ENCODE measurements around the gene PDSS2.
"Not testable (repeated sequence)": the region's sequence is repeated elsewhere in the genome, so short reads cannot be mapped to it uniquely, and the experiment has no call there.

Gene PDSS2

DNA sequence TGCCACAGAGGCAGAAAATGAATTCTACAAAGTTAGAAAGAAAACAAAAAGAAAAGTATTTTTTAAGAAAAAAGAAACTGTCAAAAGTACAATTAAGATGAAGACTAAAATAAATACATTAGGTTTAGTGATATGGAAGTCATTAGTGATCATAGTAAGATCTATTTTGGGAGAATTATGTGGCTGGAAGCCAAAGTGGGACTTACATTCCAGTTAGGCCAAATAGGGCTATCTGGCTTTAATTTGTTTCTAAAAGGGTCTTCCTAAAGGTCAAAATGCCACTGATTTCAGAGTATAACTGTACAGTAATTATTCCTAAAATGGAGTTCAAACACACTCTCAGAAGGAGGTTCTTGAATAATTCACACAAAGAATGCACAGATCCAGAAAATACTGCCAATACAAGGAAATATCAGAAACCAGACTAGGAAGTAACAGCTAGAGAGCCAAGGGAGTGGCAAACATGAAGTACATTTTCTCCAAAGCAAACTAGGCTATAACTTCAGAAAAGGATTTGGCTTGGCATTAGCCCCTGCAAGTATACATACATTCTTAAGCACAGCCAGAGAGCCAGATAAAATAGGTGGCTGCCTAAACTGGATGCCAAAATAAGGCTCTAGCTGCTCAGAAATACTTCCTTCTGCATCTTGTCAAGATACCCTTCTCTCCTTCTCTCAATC lies 45.3 kb downstream of the PDSS2 start:
- no peak for DNase-seq (ENCODE audit: low read depth)

DNA sequence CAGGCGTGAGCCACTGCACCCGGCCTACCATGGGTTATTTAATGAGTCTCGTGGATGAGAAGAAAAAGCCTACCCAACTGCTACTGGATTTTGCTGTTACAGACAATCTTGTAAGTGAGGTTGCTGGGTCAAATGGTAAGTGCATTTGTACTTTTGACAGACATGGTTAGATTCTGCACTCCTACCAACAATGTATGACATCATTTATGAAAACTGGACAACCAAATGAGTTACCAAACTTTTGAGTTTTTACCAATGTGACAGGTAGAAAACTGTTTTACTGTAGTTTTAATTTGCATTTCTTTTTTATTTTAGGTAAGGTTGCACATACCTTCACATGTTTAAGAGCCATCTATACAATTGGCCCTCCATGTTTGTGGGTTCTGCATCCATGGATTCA lies 48.2 kb downstream of the PDSS2 start:
- no peak for DNase-seq (ENCODE audit: low read depth)

DNA sequence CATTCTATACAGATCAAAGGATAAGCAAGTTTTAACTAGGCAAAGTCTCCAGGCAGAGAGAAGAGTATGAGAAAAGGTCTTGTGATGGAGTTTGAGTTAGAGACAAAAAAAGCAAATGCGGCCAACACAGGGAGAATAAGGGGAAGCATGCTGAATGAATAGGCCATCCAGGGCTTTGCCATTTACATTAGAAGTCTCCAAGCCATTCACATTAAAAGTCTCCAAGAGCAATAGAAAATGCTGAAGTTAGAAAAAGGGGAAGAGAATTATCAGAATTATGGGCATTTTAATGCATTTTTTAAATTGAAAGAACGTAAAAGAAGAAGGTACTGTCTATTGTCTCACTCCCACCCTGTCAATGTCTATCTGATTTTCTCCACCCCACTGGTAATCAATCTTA lies 49.4 kb downstream of the PDSS2 start:
- DNase-seq (ENCODE audit: low read depth), result no peak

DNA sequence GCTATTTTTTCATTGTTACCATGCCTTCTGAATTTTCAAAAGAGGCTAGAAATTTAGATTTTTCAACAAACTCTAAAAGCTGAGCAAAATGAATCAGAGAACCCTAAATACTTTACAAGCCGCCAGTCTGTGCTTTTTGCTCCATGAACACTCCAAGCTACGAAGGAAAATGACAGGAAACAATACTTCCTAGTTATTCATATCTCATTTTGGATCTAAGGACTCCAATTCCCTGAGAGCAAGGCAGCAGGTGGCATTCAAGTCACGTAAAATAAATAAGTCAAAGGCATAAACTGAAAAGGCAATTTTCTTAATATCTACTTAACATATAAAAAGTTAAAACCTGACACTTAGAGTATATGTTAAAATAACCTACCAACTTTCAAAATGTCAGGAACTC lies 50.6 kb downstream of the PDSS2 start:
- no peak for DNase-seq (ENCODE audit: low read depth)

DNA sequence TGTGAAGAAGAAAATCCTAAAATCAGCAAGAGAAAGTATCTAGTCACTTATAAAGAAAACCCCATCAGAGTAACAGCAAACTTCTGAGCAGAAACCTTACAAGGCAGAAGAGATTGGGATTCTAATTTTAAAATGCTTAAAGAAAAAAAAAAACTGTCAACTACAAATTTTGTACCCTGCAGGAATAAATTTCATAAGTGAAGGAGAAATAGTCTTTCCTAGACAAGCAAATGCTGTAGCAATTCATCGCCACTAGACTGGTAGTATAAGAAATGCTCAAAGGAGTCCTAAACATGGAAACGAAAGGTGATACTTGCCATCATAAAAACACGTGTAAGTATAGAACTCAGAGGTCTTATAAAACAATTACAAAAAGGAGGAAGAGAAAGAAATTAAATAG lies 54.4 kb downstream of the PDSS2 start:
- no peak for DNase-seq (ENCODE audit: low read depth)

DNA sequence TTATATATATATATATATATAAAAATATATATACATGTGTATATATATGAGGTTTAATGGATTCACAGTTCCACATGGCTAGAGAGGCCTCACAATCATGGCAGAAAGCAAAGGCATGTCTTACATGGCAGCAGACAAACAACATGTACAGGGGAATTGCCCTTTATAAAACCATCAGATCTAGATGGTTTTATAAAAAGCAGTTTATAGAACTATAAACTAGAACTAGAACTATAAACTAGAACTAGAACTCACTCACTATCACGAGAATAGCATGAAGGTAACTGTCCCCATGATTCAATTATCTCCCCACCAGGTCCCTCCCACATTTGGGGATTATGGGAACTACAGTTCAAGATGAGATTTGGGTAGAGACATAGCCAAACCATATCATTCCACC lies 56.8 kb downstream of the PDSS2 start:
- DNase-seq (ENCODE audit: low read depth), result no peak

DNA sequence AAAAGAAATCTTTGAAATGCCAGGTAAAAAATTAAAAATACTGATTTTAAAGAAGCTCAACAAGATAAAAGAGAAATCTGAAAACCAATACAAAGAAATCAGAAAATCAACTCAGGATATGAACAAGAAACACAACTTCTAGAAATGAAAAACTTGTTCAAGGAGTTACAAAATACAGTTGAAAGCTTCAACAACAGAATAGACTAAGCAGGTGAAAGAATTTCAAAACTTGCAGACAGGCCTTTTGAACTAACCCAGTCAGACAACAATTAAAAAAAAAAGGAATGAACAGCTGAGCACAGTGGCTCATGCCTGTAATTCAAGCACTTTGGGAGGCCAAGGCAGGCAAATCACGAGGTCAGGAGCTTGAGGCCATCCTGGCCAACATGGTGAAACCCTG lies 57.8 kb downstream of the PDSS2 start:
- no peak for DNase-seq (ENCODE audit: low read depth)

DNA sequence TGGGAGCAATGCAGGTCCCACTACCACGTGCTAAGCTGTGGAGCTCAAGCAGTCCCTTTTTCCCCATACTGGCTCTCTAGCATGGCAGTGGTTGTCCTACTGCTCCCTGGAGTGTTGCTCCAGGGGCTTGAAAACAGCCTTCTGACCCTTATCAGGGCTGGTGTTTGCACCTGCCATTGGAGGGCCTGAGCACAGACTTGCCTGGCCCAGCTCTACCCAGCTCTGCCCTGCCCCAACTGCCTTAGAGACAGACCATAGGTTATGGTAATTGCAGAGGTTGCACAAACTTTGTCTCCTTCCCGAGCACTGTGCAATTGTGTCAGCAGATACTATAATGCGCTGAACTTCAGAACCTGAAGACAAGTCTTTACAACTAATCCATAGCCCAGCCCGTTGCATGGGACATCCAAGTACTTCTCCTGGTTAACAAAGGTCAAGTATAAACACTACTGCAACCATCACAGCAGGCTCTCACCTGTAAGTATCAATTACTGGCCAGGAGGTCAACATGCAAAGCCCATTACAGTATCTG lies 58.7 kb downstream of the PDSS2 start:
- DNase-seq (ENCODE audit: low read depth), result no peak

DNA sequence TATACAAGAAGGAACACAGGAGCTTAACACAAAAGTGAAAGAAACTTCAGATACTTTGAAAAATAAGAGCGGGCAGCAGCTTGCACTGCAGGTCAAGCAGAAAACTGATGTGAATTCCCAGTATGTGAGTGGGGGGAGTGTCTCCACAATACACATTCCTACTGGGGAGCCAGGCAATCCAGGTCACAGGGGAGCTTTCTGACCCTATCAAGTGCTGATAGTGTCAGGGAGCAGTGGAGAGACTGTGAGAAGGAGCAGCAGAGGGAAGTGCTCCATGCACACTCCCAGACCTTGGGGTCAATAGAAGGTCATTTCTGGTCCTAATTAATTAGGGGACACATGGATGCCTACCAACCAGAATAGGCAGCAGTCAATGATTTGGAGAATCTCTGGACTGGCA lies 59.4 kb downstream of the PDSS2 start:
- DNase-seq (ENCODE audit: low read depth), result no peak

DNA sequence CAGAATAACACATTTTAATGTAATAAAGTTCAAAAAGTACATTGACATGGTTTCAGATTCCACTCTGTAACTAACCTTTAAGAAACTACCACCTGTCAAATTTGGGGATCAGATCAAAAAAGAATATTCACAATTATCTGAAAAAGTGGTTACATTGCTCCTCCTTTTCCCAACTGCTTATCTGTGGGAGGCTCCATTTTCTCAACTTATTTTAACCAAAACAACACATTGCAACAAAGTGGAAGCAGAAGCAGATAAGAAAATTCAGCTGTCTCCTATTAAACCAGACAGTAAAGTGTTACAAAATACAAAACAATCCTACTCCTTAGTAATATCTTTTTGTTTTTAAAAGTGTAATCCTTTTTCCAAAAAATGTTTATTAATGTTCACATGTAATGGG lies 61.4 kb downstream of the PDSS2 start:
- no peak for DNase-seq (ENCODE audit: low read depth)

DNA sequence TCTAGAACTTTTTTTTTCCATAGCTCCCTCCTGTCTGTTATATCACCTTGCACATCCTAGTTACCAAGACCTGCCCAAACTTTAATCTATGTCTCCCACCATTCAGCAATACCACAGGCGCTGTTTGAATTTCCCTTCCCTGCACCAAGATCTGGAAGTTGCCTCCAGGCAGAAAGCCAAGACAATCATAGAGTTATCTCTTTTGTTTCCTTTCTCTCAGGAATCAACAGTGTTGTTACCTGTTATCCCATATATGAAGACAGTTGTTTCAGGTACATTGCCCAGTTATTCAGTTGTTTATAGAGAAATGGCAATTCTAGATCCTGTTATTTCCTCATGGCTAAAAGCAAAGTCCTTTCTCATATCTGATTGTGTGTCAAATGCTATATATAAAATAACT lies 63.2 kb downstream of the PDSS2 start:
- DNase-seq (ENCODE audit: low read depth), result no peak

DNA sequence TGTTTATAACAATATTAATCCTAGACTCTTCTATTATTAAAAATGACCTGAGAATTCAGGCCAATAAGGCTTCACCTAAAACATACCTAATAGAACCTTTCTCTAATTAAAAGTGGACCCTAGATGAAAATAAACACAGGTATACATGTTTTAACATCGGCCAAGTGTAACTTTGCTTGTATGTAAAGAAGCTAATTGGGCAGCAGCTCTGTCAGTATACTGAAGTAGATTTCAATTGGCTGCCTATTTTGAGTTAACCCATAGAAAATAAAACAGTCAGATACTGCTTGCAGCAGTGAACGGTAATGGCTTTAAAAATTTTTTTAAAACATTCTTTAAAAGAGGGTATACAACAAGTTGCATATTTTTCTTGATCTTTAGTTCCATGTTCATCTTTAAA lies 67.3 kb downstream of the PDSS2 start:
- DNase-seq (ENCODE audit: low read depth), result no peak

DNA sequence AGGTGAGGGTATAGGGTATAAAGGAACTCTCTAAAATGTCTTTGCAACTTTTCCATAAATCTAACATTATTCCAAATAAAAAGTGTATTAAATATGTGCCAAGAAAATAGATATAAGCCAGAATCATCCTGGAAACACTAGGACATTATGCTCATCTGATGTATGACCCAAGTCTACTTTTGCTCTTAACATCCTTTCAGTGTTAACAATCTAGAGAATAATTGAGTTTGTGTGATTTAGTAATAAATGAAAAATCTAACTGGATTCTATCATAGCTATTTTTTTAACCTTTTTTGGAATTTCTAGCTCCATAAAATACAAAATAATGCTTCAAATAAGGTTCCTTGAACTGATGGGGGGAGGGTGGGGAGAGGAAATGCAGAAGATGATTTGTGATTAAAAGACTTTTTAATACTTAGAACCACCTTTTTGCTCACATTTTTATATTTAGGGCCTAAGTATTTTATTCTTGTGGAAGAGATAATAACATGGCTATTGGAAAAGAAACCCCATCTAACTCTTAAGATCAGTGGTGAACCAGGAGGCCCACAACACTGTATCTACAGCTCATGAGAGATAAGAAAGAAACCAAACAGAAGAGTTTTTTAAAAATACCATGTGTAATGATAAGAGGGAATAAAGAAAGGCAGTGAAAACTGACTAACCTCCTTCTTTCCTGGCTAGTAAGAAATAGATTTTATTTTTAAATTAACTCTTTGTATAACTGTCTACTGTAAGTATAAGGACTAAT lies 68.5 kb downstream of the PDSS2 start:
- DNase-seq (ENCODE audit: low read depth), result no peak

DNA sequence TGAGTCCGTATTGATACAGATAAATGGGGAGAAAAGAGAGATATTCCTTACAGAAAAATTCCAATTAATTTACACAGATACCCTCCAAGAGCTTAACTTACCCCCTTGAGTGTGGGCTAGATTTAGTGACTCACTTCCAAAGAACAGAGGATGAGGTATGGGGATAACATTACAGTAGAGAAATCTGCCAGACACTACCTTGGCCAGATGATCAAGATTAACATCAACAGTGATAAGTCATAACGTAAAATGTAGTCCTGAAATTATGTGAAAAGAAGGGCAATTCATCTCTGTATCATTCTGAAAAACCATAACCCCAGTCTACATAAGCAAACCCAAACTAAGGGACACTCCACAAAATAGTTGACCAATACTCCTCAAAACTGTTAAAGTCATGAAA lies 69.3 kb downstream of the PDSS2 start:
- DNase-seq (ENCODE audit: low read depth), result no peak

DNA sequence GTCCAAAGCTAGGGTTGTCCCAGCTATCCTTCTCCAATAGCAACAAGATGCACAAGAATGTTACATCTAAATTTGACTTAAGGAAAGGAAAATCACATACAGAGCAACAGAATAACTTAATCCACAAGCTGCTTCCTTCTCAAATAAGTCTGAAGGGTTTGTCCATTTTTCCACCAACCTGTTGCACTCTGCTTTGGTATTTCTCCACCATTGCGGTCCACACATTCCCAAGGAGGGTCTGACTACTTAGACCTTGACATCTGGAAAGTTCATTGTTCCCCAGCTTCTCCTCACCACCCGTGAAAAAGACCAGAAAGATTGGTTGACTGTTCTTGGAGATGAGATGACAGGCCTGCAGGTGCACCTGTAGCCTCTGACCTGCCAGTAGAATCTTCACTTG lies 72.5 kb downstream of the PDSS2 start:
- DNase-seq (ENCODE audit: low read depth), result no peak

DNA sequence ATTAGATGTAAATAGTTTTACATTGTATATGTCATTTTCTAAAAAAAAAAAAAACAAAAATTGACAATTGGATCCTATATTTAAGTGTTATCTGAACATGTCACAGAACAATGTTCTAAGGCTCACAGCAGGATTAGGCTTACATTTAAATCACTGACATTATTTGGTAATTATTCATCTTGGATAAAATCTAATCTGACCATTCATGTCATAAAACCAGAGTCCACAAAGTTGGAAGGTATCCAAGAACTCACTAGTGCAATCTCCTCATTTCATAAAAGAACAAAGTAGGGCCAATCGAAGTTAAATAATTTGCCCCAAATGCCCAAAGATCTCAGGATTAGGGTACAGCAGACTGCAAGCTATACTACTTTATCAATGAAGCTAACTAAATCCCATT lies 73.0 kb downstream of the PDSS2 start:
- DNase-seq (ENCODE audit: low read depth), result no peak

DNA sequence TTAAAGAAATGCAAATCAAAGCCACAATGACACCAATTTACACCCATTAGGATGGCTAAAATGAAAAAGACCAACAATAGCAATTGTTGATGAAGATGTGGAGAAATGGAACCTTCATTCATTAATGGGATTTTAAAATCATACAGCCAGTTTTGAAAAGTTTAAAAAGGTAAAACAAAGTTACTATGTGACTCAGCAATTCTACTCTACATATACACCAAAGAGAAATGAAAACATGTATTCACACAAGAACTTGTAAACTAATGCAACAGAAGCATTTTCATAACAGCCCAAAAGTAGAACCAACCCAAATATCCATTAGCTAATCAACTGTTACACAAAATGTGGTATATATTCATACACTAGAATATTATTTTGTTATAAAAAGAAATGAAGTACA lies 75.7 kb downstream of the PDSS2 start:
- DNase-seq (ENCODE audit: low read depth), result no peak

DNA sequence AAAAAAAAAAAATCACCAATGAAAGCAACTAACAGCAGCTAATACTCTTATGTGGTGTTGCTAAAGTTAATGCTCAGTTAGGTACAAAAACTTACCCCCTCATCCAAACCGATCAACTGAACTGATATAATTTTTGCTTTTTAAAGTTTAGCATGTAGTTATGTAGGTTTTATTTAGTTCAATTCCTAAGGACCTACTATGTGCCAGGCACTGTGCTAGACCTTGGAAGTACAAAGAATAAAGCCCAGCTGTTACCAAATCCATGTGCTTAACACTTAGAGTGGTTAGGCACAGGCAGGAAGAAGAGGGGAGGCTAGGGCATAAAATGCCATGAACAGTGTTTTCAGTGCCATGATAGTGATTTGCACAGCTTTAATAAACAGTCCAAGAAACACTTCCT lies 85.1 kb downstream of the PDSS2 start:
- DNase-seq (ENCODE audit: low read depth), result no peak

DNA sequence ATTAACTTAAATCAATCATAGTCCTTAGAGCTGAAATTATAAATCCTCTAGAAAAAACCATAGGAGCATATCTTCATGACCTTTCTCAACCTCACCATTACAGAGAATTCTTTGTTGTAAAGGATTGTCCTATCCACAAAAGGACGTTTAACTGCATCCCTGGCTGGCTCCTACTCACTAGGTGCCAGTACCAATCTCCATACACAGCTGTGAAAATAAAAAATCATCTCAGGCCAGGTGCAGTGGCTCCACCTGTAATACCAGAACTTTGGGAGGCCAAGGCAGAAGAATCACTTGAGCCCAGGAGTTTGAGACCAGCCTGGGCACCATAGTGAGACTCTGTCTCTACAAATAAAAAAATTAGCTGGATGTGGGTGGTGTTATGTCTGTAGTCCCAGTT lies 89.9 kb downstream of the PDSS2 start:
- no peak for DNase-seq (ENCODE audit: low read depth)

DNA sequence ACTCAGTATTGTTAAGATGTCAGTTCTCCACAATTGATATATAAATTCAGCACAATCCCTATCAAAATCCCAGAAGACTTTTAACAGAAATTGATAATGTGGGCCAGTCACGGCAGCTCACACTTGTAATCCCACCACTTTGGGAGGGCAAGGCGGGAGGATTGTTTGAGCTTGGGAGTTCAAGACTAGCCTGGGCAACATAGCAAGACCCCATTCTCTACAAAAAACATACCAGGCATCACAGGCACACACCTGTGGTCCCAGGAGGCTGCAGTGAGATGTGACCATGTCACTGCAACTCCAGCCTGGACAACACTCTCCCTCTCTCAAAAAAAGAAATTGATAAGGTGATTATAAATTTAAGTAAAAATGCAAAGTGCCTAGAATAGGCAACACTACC lies 90.9 kb downstream of the PDSS2 start:
- no peak for DNase-seq (ENCODE audit: low read depth)

DNA sequence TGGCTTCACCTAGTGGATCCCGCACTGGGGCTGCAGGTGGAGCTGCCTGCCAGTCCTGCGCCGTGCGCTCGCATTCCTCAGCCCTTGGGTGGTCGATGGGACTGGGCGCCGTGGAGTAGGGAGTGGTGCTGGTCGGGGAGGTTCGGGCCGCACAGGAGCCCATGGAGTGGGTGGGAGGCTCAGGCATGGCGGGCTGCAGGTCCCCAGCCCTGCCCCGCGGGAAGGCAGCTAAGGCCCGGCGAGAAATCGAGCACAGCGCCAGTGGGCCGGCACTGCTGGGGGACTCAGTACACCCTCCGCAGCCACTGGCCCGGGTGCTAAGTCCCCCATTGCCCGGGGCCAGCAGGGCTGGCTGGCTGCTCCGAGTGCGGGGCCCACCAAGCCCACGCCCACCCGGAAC lies 95.2 kb downstream of the PDSS2 start:
- not testable (repeated sequence) for DNase-seq (ENCODE audit: low read depth)

DNA sequence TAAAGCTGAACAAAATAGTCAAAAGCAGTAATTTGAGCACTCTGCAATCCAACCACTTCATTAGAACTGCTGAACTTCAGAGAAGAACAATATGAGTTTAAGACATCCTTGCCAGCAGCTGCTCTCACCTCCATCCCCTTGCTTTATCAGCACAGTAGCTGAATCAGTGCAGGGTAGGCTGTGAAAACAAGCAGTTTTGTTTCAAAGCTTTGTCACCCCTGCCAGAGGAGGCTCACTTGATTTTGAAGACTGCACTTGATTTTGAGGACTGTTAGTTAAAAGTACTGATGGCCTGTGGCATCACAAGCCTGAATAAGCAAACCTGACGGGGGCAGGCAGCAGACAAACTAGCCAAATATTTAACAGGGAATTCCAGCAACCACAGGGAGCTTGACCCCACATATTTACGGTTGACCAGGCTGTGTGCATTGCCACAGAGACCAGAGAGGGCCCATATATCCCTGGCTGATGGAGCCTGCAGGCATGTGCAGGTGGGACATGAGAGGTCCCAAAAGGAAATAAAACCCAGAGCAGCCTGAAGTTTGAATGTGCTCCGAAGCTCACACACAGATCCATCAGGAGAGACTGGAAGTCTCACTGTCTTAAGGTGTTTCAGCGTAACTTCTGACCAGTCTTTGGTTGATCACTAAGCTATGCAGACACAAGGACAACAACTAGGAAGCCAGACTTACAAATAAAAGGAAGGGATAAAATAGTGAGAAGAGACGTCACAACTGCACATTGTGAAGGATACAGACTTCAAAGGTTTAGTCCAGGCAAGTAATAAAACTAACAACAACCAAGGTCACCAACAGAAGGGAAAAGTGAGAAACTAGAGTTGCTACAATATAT lies 97.4 kb downstream of the PDSS2 start:
- DNase-seq (ENCODE audit: low read depth), result no peak

DNA sequence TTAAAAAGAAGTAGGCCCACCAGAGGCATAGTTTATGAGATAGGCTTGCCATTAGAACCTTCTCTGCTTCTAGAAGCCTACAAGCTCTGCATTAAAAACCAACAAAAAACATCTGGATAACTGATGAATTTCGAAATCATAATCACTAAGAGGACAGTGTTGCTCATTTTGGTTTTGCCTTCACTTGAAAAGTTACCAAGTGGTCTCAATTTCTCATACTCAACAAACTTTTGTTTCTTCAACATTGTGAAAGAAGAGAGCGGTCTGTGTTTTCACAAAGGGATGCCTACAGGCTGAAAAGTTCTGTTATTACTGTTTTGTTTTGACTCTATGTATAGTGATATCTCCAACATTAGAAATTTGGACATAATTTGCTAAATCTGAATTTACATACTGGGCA lies 98.9 kb downstream of the PDSS2 start:
- DNase-seq (ENCODE audit: low read depth), result no peak
